Measurements from ENCODE around the gene HOXC10.

The HOXC10 gene

GRCh38 chr12:54004063-54004840, 19.3 kb downstream of the HOXC10 start:
- no peak for DNase-seq (ENCODE audit: low read depth)

- no peak for DNase-seq (ENCODE audit: low read depth)
Measured at GRCh38 chr12:54004841-54005530, 20.0 kb downstream of the HOXC10 start.

GRCh38 chr12:54005531-54005852, 20.5 kb downstream of the HOXC10 start:
- DNase-seq (ENCODE audit: low read depth), result no peak

- DNase-seq (ENCODE audit: low read depth), result peak; percentile 59
Measured at GRCh38 chr12:54005853-54006558, 21.1 kb downstream of the HOXC10 start.

GRCh38 chr12:54006559-54007220, 21.7 kb downstream of the HOXC10 start:
- no peak for DNase-seq (ENCODE audit: low read depth)

- DNase-seq (ENCODE audit: low read depth), result no peak
Measured at GRCh38 chr12:54007538-54008259, 22.8 kb downstream of the HOXC10 start.

GRCh38 chr12:54008260-54008552, 23.3 kb downstream of the HOXC10 start:
- DNase-seq (ENCODE audit: low read depth), result no peak

- DNase-seq (ENCODE audit: low read depth), result no peak
Measured at GRCh38 chr12:54009171-54010052, 24.5 kb downstream of the HOXC10 start.

- DNase-seq (ENCODE audit: low read depth), result no peak
Measured at GRCh38 chr12:54010053-54010971, 25.4 kb downstream of the HOXC10 start.

- no peak for DNase-seq (ENCODE audit: low read depth)
Measured at GRCh38 chr12:54010972-54011664, 26.2 kb downstream of the HOXC10 start.

- no peak for DNase-seq (ENCODE audit: low read depth)
Measured at GRCh38 chr12:54011665-54012532, 27.0 kb downstream of the HOXC10 start.

- no peak for DNase-seq (ENCODE audit: low read depth)
Measured at GRCh38 chr12:54012631-54013409, 27.9 kb downstream of the HOXC10 start.

- DNase-seq (ENCODE audit: low read depth), result no peak
Measured at GRCh38 chr12:54014377-54015017, 29.6 kb downstream of the HOXC10 start.

GRCh38 chr12:54015018-54015931, 30.3 kb downstream of the HOXC10 start:
- DNase-seq (ENCODE audit: low read depth), result no peak

GRCh38 chr12:54016051-54016450, 31.1 kb downstream of the HOXC10 start:
- no peak for DNase-seq (ENCODE audit: low read depth)

GRCh38 chr12:54016478-54016964, 31.6 kb downstream of the HOXC10 start:
- DNase-seq (ENCODE audit: low read depth), result no peak

Data from T-helper 22 cell (primary cell).